CD8-positive, alpha-beta memory T cell (primary cell): ENCODE data around the gene KDM6A. TPM values are rescaled to one million over a fixed set of nuclear protein-coding genes. Genes with fewer than 3 reads are reported as not detected.

Source experiments
- CTCF ChIA-PET: fragments of 350-600 bp; sonication (Branson Sonifier 250); formaldehyde crosslinking; loops from one replicate; lab custom pipeline; 2021; ENCODE audit warnings: antibody characterized with exemption; lab: Charles Lee
- POLR2A ChIA-PET: fragments of 350-600 bp; sonication (Branson Sonifier 250); formaldehyde crosslinking; loops from one replicate; lab custom pipeline; 2021; ENCODE audit warnings: antibody characterized with exemption; lab: Charles Lee
- DNase-seq, 5 donors: peaks; one replicate each; pipeline versions ENCODE4 v3.0.0 to v3.0.0-alpha.2; 2020 to 2022; ENCODE audit warnings: mixed read lengths in 1 of 5
- H3K27ac ChIP-seq: one replicate; pipeline ENCODE4 v1.7.0; 2013; ENCODE audit warnings: low read depth, mild to moderate bottlenecking, low read length, moderate library complexity
- H3K27me3 ChIP-seq: 2 replicates; pipeline ENCODE4 v1.7.0; 2013; ENCODE audit warnings: low read length, mild to moderate bottlenecking; ENCODE audit not compliant: insufficient read depth, poor library complexity, severe bottlenecking
- H3K36me3 ChIP-seq: 2 replicates; pipeline ENCODE4 v1.7.0; 2013; ENCODE audit warnings: mild to moderate bottlenecking, low read length, moderate library complexity; ENCODE audit not compliant: insufficient read depth
- H3K4me1 ChIP-seq: 2 replicates; pipeline ENCODE4 v1.7.0; 2013; ENCODE audit warnings: mild to moderate bottlenecking, low read length, moderate library complexity; ENCODE audit not compliant: insufficient read depth
- H3K4me3 ChIP-seq: 2 replicates; pipeline ENCODE4 v1.7.0; 2013; ENCODE audit warnings: mild to moderate bottlenecking, low read length
- H3K9me3 ChIP-seq: 2 replicates; pipeline ENCODE4 v1.7.0; 2013; ENCODE audit warnings: mild to moderate bottlenecking, low read length
- H3K27ac Mint-ChIP-seq, 8 donors: one replicate each; pipeline ENCODE4 v1.8.0; 2020 to 2021; ENCODE audit warnings: mixed read lengths in 8 of 8, mild to moderate bottlenecking in 6 of 8, inconsistent platforms in 3 of 8, moderate library complexity in 3 of 8
- H3K27me3 Mint-ChIP-seq, 2 donors: one replicate each; pipeline ENCODE4 v1.8.0; 2020 to 2021; ENCODE audit warnings: mixed read lengths in 2 of 2, mild to moderate bottlenecking in 1 of 2, moderate library complexity in 1 of 2
- H3K36me3 Mint-ChIP-seq, 3 donors: one replicate each; pipeline ENCODE4 v1.8.0; 2020 to 2021; ENCODE audit warnings: mixed read lengths in 3 of 3, inconsistent platforms in 1 of 3, mild to moderate bottlenecking in 1 of 3
- H3K4me1 Mint-ChIP-seq, 3 donors: one replicate each; pipeline ENCODE4 v1.8.0; 2020 to 2021; ENCODE audit warnings: mixed read lengths in 3 of 3, inconsistent platforms in 1 of 3, mild to moderate bottlenecking in 1 of 3
- H3K4me3 Mint-ChIP-seq, 7 donors: one replicate each; pipeline ENCODE4 v1.8.0; 2020 to 2021; ENCODE audit warnings: mixed read lengths in 7 of 7, mild to moderate bottlenecking in 6 of 7, moderate library complexity in 4 of 7, inconsistent platforms in 2 of 7
- H3K9me3 Mint-ChIP-seq, 5 donors: one replicate each; pipeline ENCODE4 v1.8.0; 2020 to 2022; ENCODE audit warnings: mixed read lengths in 5 of 5, mild to moderate bottlenecking in 3 of 5, moderate library complexity in 2 of 5, inconsistent platforms in 1 of 5
- polyA plus RNA-seq: library from polyadenylated mRNA; unstranded; fragments of 300-500 nt; fragmentation: Illumina TruSeq; gene quantifications from one replicate; pipeline ENCODE4 v1.2.3, GENCODE V29; 2021
- total RNA-seq, 2 experiments: library from RNA; stranded (reverse); gene quantifications; one replicate each; pipeline ENCODE4 v1.2.3, GENCODE V29; 2021

Gene KDM6A
- total and polyA plus RNA-seq, 3 experiments from 2014 or later, result 20.7 to 23.7 (median 21.5) TPM

DNA sequence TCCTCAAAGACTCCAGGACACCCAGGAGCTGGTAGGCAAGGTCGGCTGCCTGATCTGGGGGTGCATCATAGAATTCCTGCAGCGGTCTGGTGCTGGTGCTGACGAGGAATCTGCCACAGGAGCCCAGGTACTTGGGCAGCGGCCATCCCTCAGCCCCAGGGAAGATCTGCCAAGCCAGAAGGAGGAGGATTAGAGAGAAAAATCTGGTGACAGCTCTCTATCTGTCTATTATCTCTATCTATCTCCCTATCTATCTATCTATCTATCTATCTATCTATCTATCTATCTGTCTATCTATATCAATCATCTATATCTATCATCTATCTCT, 281.0 kb downstream of the KDM6A start:
- Histone ChIP-seq H3K4me1 (no peaks in the 10 kb centered on the region), H3K27me3 (no peaks in the 10 kb centered on the region), H3K27ac (no peak overlapping the region), H3K4me3 (no peak overlapping the region), H3K9me3 (no peaks in the 10 kb centered on the region), H3K36me3 (no peaks in the 10 kb centered on the region)
- CTCF ChIA-PET, result no interaction called here
- H3K4me1 Mint-ChIP-seq, result no peaks in the 10 kb centered on the region
- no peaks in the 10 kb centered on the region for H3K36me3 Mint-ChIP-seq
- no peak overlapping the region for H3K4me3 Mint-ChIP-seq
- peaks cover 0 to 5% of the 10 kb centered on the region in 2 donors for H3K27me3 Mint-ChIP-seq
- peak overlapping the region in 1 of 8 donors; percentile 4 for H3K27ac Mint-ChIP-seq
- H3K9me3 Mint-ChIP-seq, result no peaks in the 10 kb centered on the region
- POLR2A ChIA-PET, result no interaction called here
- no peak for DNase-seq

DNA sequence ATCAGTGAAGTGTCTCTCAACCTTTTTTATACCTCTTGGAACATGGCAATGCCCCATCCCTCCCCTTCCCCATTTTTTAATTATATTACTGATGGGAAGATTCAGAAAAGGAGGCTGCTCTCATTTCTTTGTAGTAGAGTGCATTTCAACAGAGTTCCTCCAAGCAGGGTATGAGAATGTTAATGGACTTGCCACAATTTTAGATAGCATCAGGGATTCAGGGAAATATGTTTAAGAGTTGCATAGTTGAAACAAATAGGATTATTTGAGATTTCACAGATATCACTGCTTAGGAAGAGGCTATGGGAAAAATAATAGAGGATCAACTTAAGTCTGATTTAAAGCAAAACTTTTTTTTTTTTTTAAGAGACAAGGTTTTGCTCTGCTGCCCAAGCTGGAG, 281.5 kb downstream of the KDM6A start:
- Histone ChIP-seq H3K27me3 (no peaks in the 10 kb centered on the region), H3K4me1 (no peaks in the 10 kb centered on the region), H3K9me3 (no peaks in the 10 kb centered on the region), H3K27ac (no peak overlapping the region), H3K4me3 (no peak overlapping the region), H3K36me3 (no peaks in the 10 kb centered on the region)
- ChIA-PET CTCF (no interaction called here), POLR2A (interaction anchor here (0.6 kb wide), 1 partner anchor 17 kb away, joined by 4 read pairs; no protein-coding TSS in a partner anchor)
- no peak for DNase-seq
- Mint-ChIP-seq H3K4me1 (no peaks in the 10 kb centered on the region), H3K27ac (peak overlapping the region in 1 of 8 donors; percentile 4), H3K4me3 (no peak overlapping the region), H3K9me3 (no peaks in the 10 kb centered on the region), H3K36me3 (no peaks in the 10 kb centered on the region), H3K27me3 (peaks cover 0 to 5% of the 10 kb centered on the region in 2 donors)

DNA sequence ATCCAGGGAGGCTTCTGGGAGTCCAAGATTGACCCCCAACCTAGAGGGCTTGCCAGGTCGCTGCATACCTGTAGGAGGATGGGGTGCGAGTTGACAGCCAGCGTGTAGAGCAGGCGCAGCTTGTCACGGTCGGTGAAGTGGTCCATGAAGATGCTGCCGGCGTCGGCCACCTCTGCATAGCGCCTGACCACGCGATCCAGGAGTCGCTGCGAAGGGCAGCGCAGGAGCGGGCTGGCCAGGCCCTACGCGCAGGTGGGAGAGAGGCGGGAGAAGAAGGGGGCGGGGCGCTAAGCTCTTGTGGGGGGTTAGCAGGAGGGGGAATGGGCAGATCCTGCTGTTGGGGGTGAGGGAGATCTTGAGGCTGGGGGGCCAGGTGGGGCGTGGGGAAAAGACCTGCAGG, 284.7 kb downstream of the KDM6A start:
- H3K4me1 ChIP-seq, result no peaks in the 10 kb centered on the region
- CTCF ChIA-PET, result no interaction called here
- POLR2A ChIA-PET, result no interaction called here
- DNase-seq, result no peak
- H3K27me3 Mint-ChIP-seq, result peaks cover 2 to 8% of the 10 kb centered on the region in 2 donors
- H3K4me3 ChIP-seq, result no peak overlapping the region
- H3K9me3 Mint-ChIP-seq, result peaks cover 0 to 8% (median 2%) of the 10 kb centered on the region in 5 donors
- H3K4me3 Mint-ChIP-seq, result no peak overlapping the region
- no peaks in the 10 kb centered on the region for H3K9me3 ChIP-seq
- H3K27me3 ChIP-seq, result no peaks in the 10 kb centered on the region
- no peak overlapping the region for H3K27ac ChIP-seq
- peaks cover 0 to 5% (median 0%) of the 10 kb centered on the region in 3 donors for H3K36me3 Mint-ChIP-seq
- no peaks in the 10 kb centered on the region for H3K36me3 ChIP-seq
- H3K4me1 Mint-ChIP-seq, result no peaks in the 10 kb centered on the region
- no peak overlapping the region for H3K27ac Mint-ChIP-seq

Other genes with a start within 250 kb of the KDM6A start
- gene DUSP21, start 29.2 kb upstream of the KDM6A start, total RNA-seq, result not detected
- not detected for gene DUSP21, start 29.2 kb upstream of the KDM6A start, polyA plus RNA-seq